Right lobe of liver (tissue), 4 donors: ENCODE data around the gene IPO13.

Source experiments
- CTCF ChIP-seq, 4 donors: fragments of 200-600 bp in 3 of 4; fragments of 450-650 bp in 1 of 4; IDR thresholded peaks; one replicate each; pipeline versions ENCODE4 v1.5.1 to v1.8.0; 2016 to 2022; ENCODE audit warnings: antibody characterized with exemption in 4 of 4, mild to moderate bottlenecking in 2 of 4
- POLR2A ChIP-seq: fragments of 450-650 bp; IDR thresholded peaks from one replicate; pipeline ENCODE4 v1.6.1; 2017; ENCODE audit warnings: antibody characterized with exemption, mild to moderate bottlenecking
- donor health status: DM: no; HTN: no; CAD: no.
- donor health status: DM: no; HTN: no; CAD: no.
- donor health status: DM: no; HTN: yes; CAD: no.

GRCh38 chr1:44016041-44016889, 69.5 kb downstream of the IPO13 start:
- TF ChIP-seq CTCF (IDR thresholded peaks at IDR 0.05) (no peak), POLR2A (no peak)
